Smooth muscle cell (in vitro differentiated cells): Measurements from ENCODE around the gene BEST1. TPM values are rescaled to one million over a fixed set of nuclear protein-coding genes. Genes with fewer than 3 reads are reported as not detected.
"Not testable (repeated sequence)": the region's sequence is repeated elsewhere in the genome, so short reads cannot be mapped to it uniquely, and the experiment has no call there.

Source experiments
- DNase-seq: peaks from one replicate; lab custom pipeline; 2025; ENCODE audit not compliant: unreplicated experiment; lab: John Stamatoyannopoulos, UW
- H2AFZ ChIP-seq: fragments of 200-600 bp; sonication (generic); 2 replicates; pipeline ENCODE4 v1.6.0; 2016; ENCODE audit warnings: antibody characterized with exemption, low read depth, mild to moderate bottlenecking
- H3F3A ChIP-seq: fragments of 200-600 bp; sonication (generic); 2 replicates; pipeline ENCODE4 v1.6.0; 2017; ENCODE audit warnings: antibody characterized with exemption, low read depth
- H3K27ac ChIP-seq: fragments of 200-600 bp; sonication (generic); 2 replicates; pipeline ENCODE4 v1.5.1; 2016; ENCODE audit warnings: low read depth, mild to moderate bottlenecking
- H3K27me3 ChIP-seq: fragments of 200-600 bp; sonication (generic); 2 replicates; pipeline ENCODE4 v1.6.1; 2016; ENCODE audit warnings: low read depth, mild to moderate bottlenecking
- H3K36me3 ChIP-seq: fragments of 200-600 bp; sonication (generic); 2 replicates; pipeline ENCODE4 v1.5.1; 2016; ENCODE audit warnings: low read depth
- H3K4me1 ChIP-seq: fragments of 200-600 bp; sonication (generic); 2 replicates; pipeline ENCODE4 v1.5.1; 2016; ENCODE audit warnings: low read depth
- H3K4me2 ChIP-seq: fragments of 200-600 bp; sonication (generic); 2 replicates; pipeline ENCODE4 v1.6.0; 2016; ENCODE audit warnings: mild to moderate bottlenecking
- H3K4me3 ChIP-seq: fragments of 200-600 bp; sonication (generic); 2 replicates; pipeline ENCODE4 v1.5.1; 2016; ENCODE audit warnings: mild to moderate bottlenecking
- H3K79me2 ChIP-seq: fragments of 200-600 bp; sonication (generic); 2 replicates; pipeline ENCODE4 v1.6.0; 2016; ENCODE audit warnings: low read depth, mild to moderate bottlenecking
- H3K9ac ChIP-seq: fragments of 200-600 bp; sonication (generic); 2 replicates; pipeline ENCODE4 v1.6.0; 2016; ENCODE audit warnings: low read depth
- H3K9me3 ChIP-seq: fragments of 200-600 bp; sonication (generic); replicated peaks from 2 replicates; pipeline ENCODE4 v1.5.1; 2016; ENCODE audit warnings: low read depth
- H4K20me1 ChIP-seq: fragments of 200-600 bp; sonication (generic); 2 replicates; pipeline ENCODE4 v1.6.0; 2016; ENCODE audit warnings: low read depth
- WGBS: methylation state at CpG from one replicate; pipeline ENCODE4 v1.1.7; 2016; ENCODE audit warnings: low lambda C conversion rate; 5-methylcytosine and 5-hydroxymethylcytosine counted together
- polyA plus RNA-seq: library from polyadenylated mRNA; unstranded; fragments of >200 nt; fragmentation: Nextera tagmentation; extraction: Ambion mirVana; gene quantifications from 2 replicates; pipeline ENCODE4 v1.2.1, GENCODE V29; 2016
- total RNA-seq: library from RNA; depleted of rRNA; stranded (reverse); fragments of >200 nt; gene quantifications from 2 replicates; pipeline ENCODE4 v1.2.3, GENCODE V29; 2014
- TF ChIP-seq, protein P1 (sequence below): fragments of 200-600 bp; sonication (generic); IDR thresholded peaks from 2 replicates; pipeline ENCODE4 v1.5.1; 2017; ENCODE audit warnings: borderline replicate concordance, mild to moderate bottlenecking, antibody characterized with exemption; ENCODE audit not compliant: insufficient read depth, poor library complexity, severe bottlenecking

BEST1 gene
- total and polyA plus RNA-seq, 2 experiments from 2014 or later = 1.6 to 2.4 TPM

DNA sequence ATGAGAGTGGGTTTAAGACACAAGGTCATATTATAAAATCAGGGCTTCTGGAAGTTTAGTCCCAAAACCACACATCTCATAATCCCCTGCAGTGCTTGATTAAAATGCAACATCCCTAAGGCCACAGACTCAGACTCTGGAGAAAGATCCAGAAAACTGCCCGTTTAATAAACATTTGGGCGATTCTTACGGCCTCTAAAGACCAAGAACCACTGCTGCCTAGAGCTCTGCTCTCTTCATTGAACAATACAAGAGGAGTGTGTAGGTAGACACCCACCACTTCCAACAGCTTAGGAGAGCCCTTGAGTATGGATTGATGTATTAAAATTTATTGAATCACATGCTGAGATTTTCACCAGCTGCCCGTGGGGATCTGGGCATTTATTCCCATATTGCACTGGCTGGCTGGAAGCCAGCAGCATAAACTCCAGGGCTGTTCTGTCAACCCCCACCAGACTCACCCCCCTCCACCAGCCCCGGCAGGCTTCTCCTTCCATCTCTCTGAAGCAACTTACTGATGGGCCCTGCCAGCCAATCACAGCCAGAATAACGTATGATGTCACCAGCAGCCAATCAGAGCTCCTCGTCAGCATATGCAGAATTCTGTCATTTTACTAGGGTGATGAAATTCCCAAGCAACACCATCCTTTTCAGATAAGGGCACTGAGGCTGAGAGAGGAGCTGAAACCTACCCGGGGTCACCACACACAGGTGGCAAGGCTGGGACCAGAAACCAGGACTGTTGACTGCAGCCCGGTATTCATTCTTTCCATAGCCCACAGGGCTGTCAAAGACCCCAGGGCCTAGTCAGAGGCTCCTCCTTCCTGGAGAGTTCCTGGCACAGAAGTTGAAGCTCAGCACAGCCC, 749 bp upstream of the BEST1 start:
- Histone ChIP-seq H3K4me2 (peak overlapping the region; percentile 33), H4K20me1 (no peaks in the 10 kb centered on the region), H3F3A (no peaks in the 10 kb centered on the region), H3K27ac (peak overlapping the region; percentile 68), H2AFZ (peak overlapping the region; percentile 54), H3K9me3 (no peaks in the 10 kb centered on the region), H3K4me1 (no peaks in the 10 kb centered on the region), H3K4me3 (no peak overlapping the region), H3K36me3 (no peaks in the 10 kb centered on the region), H3K27me3 (no peaks in the 10 kb centered on the region), H3K79me2 (no peaks in the 10 kb centered on the region), H3K9ac (peak overlapping the region; percentile 43)
- DNase-seq = peak; percentile 65
- WGBS = 49% methylated on average over 9 of the region's 9 CpGs
- TF ChIP-seq, protein P1, sequence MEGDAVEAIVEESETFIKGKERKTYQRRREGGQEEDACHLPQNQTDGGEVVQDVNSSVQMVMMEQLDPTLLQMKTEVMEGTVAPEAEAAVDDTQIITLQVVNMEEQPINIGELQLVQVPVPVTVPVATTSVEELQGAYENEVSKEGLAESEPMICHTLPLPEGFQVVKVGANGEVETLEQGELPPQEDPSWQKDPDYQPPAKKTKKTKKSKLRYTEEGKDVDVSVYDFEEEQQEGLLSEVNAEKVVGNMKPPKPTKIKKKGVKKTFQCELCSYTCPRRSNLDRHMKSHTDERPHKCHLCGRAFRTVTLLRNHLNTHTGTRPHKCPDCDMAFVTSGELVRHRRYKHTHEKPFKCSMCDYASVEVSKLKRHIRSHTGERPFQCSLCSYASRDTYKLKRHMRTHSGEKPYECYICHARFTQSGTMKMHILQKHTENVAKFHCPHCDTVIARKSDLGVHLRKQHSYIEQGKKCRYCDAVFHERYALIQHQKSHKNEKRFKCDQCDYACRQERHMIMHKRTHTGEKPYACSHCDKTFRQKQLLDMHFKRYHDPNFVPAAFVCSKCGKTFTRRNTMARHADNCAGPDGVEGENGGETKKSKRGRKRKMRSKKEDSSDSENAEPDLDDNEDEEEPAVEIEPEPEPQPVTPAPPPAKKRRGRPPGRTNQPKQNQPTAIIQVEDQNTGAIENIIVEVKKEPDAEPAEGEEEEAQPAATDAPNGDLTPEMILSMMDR = no peak

DNA sequence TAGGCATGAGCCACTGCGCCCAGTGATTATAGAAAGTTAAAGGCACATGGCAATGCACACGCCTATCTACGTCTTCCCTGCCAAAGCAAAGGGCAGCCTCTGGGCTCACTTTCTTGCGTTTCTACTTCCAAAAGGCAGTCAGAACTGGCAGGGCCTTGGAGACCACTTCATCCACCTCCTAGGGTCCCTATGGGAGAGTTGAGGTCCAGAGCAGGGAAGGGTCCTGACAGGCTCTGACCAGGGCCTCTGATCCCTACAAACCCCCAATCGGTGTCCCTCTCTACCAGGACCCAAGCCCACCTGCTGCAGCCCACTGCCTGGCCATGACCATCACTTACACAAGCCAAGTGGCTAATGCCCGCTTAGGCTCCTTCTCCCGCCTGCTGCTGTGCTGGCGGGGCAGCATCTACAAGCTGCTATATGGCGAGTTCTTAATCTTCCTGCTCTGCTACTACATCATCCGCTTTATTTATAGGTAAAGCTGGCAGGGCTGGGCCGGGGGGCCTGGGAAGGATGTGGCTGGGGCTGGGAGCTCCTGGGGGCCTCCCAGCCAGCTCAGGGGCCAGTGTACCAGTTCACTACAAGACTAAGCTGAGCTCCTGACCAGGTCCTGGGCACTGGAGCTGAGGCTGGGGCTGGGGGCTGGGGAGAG, 1.5 kb downstream of the BEST1 start:
- H3K4me1 ChIP-seq = peaks cover 7% of the 10 kb centered on the region
- no peak overlapping the region for H3K27ac ChIP-seq
- no peaks in the 10 kb centered on the region for H3K27me3 ChIP-seq
- WGBS = 90% methylated on average over 11 of the region's 11 CpGs
- H3K4me3 ChIP-seq = no peak overlapping the region
- H3K9me3 ChIP-seq = no peaks in the 10 kb centered on the region
- peaks cover 7% of the 10 kb centered on the region for H3F3A ChIP-seq
- no peak overlapping the region for H3K4me2 ChIP-seq
- TF ChIP-seq, protein P1 = no peak
- no peak for DNase-seq
- H4K20me1 ChIP-seq = no peaks in the 10 kb centered on the region
- no peaks in the 10 kb centered on the region for H3K36me3 ChIP-seq
- H3K9ac ChIP-seq = no peak overlapping the region
- no peak overlapping the region for H2AFZ ChIP-seq
- H3K79me2 ChIP-seq = no peaks in the 10 kb centered on the region

DNA sequence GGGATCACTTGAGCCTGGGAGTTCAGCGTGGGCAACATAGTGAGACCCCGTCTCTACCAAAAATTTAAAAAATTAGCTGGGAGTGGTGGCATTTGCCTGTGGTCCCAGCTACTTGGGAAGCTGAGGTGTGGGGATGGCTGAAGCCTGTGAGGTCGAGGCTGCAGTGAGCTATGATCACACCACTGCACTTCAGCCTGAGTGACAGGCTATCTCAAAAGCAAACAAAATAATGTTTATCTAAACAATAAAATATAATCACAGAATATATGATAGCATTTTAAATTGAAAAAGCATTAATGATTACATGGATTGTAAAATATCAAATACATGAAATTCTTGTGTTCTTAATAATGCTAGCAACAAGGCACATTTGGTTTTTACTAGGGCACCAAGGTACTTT, 2.7 kb downstream of the BEST1 start:
- Histone ChIP-seq H3K27ac (no peak overlapping the region), H3K36me3 (no peaks in the 10 kb centered on the region), H3K4me3 (no peak overlapping the region), H3K4me1 (peaks cover 7% of the 10 kb centered on the region), H3K4me2 (no peak overlapping the region), H3K9me3 (no peaks in the 10 kb centered on the region), H3K79me2 (no peaks in the 10 kb centered on the region), H4K20me1 (no peaks in the 10 kb centered on the region), H3K27me3 (no peaks in the 10 kb centered on the region), H2AFZ (no peak overlapping the region), H3K9ac (no peak overlapping the region), H3F3A (peaks cover 7% of the 10 kb centered on the region)
- WGBS = 89% methylated on average over 3 of the region's 3 CpGs
- TF ChIP-seq, protein P1 = no peak
- DNase-seq = no peak

DNA sequence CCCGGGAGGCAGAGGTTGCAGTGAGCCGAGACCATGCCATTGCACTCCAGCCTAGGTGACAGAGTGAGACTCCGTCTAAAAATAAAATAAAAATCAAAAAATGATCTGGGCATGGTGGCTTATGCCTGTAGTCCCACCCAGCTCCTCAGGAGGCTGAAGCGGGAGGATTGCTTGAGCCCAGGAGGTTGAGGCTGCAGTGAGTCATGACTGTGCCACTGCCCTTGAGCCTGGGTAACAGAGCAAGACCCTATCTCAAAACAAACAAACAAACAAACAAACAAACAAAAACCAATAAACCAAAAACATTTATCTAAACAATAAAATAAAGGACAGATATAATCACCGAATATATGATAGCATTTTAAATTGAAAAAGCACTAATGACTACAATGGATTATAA, 3.5 kb downstream of the BEST1 start:
- not testable (repeated sequence) for H3K9me3 ChIP-seq, H2AFZ ChIP-seq, DNase-seq, H3K4me3 ChIP-seq, H3K4me2 ChIP-seq, H3K27ac ChIP-seq, H3F3A ChIP-seq, H3K9ac ChIP-seq, H3K4me1 ChIP-seq, H3K27me3 ChIP-seq, H3K79me2 ChIP-seq, H4K20me1 ChIP-seq, H3K36me3 ChIP-seq
- 96% methylated on average over 5 of the region's 5 CpGs for WGBS
